ENCODE results near the gene HIF1A. TPM values are rescaled to one million over a fixed set of nuclear protein-coding genes. Genes with fewer than 3 reads are reported as not detected.

The HIF1A gene
- total and polyA plus RNA-seq, 10 donors = 34.6 to 312 (median 191) TPM

- peaks cover 8 to 51% (median 28%) of the 10 kb centered on the region in 6 donors for H3K4me1 ChIP-seq
- 48 to 58% (median 50%) methylated on average over 8 of the region's 8 CpGs for WGBS, 5 donors
- peak overlapping the region; percentile 8 to 72 (median 46) for H3K4me3 ChIP-seq
- H3K27me3 ChIP-seq (replicated peaks in 1 of 7) = no peaks in the 10 kb centered on the region
- H3K27ac ChIP-seq = peak overlapping the region; percentile 28 to 95 (median 88)
- H3K9me3 ChIP-seq = no peaks in the 10 kb centered on the region
- no peak for DNase-seq
- TF ChIP-seq CTCF (IDR thresholded peaks at IDR 0.05 in 8 of 11, conservative IDR thresholded peaks at IDR 0.05 in 3 of 11) (no peak), POLR2AphosphoS5 (IDR thresholded peaks at IDR 0.05) (no peak), POLR2A (IDR thresholded peaks at IDR 0.05) (no peak)
- H3K36me3 ChIP-seq = peaks cover 3 to 33% (median 17%) of the 10 kb centered on the region in 6 donors
- intact Hi-C loops (cut with DNase I; ENCODE audit: low total_unique reads) = no loop called here
Observed at GRCh38 chr14:61751475-61751989, 56.2 kb downstream of the HIF1A start.

GRCh38 chr14:61752626-61753025 lies 57.3 kb downstream of the HIF1A start:
- intact Hi-C loops (cut with DNase I; ENCODE audit: low total_unique reads) = no loop called here
- H3K27me3 ChIP-seq (replicated peaks in 1 of 7) = no peaks in the 10 kb centered on the region
- DNase-seq = no peak
- no peaks in the 10 kb centered on the region for H3K9me3 ChIP-seq
- peak overlapping the region in 3 of 8 donors; percentile 4 to 95 (median 26) for H3K27ac ChIP-seq
- WGBS, 5 donors = 47 to 57% (median 52%) methylated on average over 4 of the region's 4 CpGs
- peaks cover 0 to 23% (median 6%) of the 10 kb centered on the region in 6 donors for H3K36me3 ChIP-seq
- TF ChIP-seq CTCF (IDR thresholded peaks at IDR 0.05 in 8 of 11, conservative IDR thresholded peaks at IDR 0.05 in 3 of 11) = no peak
- no peak for TF ChIP-seq POLR2A (IDR thresholded peaks at IDR 0.05)
- TF ChIP-seq POLR2AphosphoS5 (IDR thresholded peaks at IDR 0.05) = no peak
- H3K4me3 ChIP-seq = no peak overlapping the region
- peaks cover 8 to 51% (median 28%) of the 10 kb centered on the region in 6 donors for H3K4me1 ChIP-seq

GRCh38 chr14:61753631-61754030 lies 58.3 kb downstream of the HIF1A start:
- H3K4me3 ChIP-seq = no peak overlapping the region
- H3K36me3 ChIP-seq = peaks cover 0 to 12% (median 0%) of the 10 kb centered on the region in 6 donors
- H3K27ac ChIP-seq = no peak overlapping the region
- TF ChIP-seq CTCF (IDR thresholded peaks at IDR 0.05 in 8 of 11, conservative IDR thresholded peaks at IDR 0.05 in 3 of 11) (no peak), POLR2AphosphoS5 (IDR thresholded peaks at IDR 0.05) (peak in 1 of 3 donors; percentile 38)
- intact Hi-C loops (cut with DNase I; ENCODE audit: low total_unique reads) = no loop called here
- no peak for DNase-seq
- H3K4me1 ChIP-seq = peaks cover 8 to 46% (median 28%) of the 10 kb centered on the region in 6 donors
- no peaks in the 10 kb centered on the region for H3K9me3 ChIP-seq
- H3K27me3 ChIP-seq (replicated peaks in 1 of 7) = no peaks in the 10 kb centered on the region

GRCh38 chr14:61754627-61755381 lies 59.5 kb downstream of the HIF1A start:
- intact Hi-C loops (cut with DNase I; ENCODE audit: low total_unique reads) = no loop called here
- no peaks in the 10 kb centered on the region for H3K9me3 ChIP-seq
- H3K27ac ChIP-seq = peak overlapping the region in 1 of 8 donors; percentile 8
- no peak overlapping the region for H3K4me3 ChIP-seq
- H3K4me1 ChIP-seq = peaks cover 8 to 35% (median 28%) of the 10 kb centered on the region in 6 donors
- WGBS, 5 donors = 81 to 88% (median 85%) methylated on average over 5 of the region's 5 CpGs
- no peak for DNase-seq
- TF ChIP-seq POLR2AphosphoS5 (IDR thresholded peaks at IDR 0.05) = no peak
- TF ChIP-seq CTCF (IDR thresholded peaks at IDR 0.05 in 8 of 11, conservative IDR thresholded peaks at IDR 0.05 in 3 of 11) = no peak
- no peak for TF ChIP-seq POLR2A (IDR thresholded peaks at IDR 0.05)
- peaks cover 0 to 6% (median 0%) of the 10 kb centered on the region in 6 donors for H3K36me3 ChIP-seq
- H3K27me3 ChIP-seq (replicated peaks in 1 of 7) = no peaks in the 10 kb centered on the region

Measured in spleen (tissue), 11 donors.